WI38 (cell line): ENCODE data around the gene MCC.

Source experiments
- H3K4me3 ChIP-seq: 2 replicates; pipeline ENCODE4 v1.5.1; 2011; ENCODE audit warnings: low read depth, mild to moderate bottlenecking, control low read depth, low read length
- TF ChIP-seq, protein P1 (sequence below): IDR thresholded peaks from 2 replicates; pipeline ENCODE4 v1.5.1; 2012; ENCODE audit warnings: low read depth, mild to moderate bottlenecking, control low read depth, low read length

Gene MCC

DNA sequence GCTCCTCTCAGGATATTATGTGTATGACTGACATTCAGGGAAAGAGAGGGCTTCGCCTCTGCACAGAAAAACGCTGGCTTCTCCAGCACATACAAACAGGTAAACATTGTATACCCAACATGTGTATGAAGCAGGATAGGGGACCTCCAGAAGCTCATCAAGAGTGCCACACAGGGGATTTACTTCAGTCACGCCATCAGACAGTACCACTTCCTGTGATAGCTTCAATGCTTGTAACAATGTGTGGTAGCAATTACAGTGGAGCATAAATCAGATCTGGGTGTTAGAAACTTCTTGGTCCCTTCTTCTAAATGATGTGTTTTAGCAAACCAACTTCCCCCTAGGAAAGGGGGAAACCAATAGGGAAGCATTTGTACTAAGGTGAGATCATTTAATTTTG lies 214.3 kb downstream of the MCC start:
- TF ChIP-seq, protein P1, sequence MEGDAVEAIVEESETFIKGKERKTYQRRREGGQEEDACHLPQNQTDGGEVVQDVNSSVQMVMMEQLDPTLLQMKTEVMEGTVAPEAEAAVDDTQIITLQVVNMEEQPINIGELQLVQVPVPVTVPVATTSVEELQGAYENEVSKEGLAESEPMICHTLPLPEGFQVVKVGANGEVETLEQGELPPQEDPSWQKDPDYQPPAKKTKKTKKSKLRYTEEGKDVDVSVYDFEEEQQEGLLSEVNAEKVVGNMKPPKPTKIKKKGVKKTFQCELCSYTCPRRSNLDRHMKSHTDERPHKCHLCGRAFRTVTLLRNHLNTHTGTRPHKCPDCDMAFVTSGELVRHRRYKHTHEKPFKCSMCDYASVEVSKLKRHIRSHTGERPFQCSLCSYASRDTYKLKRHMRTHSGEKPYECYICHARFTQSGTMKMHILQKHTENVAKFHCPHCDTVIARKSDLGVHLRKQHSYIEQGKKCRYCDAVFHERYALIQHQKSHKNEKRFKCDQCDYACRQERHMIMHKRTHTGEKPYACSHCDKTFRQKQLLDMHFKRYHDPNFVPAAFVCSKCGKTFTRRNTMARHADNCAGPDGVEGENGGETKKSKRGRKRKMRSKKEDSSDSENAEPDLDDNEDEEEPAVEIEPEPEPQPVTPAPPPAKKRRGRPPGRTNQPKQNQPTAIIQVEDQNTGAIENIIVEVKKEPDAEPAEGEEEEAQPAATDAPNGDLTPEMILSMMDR, result no peak
- H3K4me3 ChIP-seq, result no peak overlapping the region

DNA sequence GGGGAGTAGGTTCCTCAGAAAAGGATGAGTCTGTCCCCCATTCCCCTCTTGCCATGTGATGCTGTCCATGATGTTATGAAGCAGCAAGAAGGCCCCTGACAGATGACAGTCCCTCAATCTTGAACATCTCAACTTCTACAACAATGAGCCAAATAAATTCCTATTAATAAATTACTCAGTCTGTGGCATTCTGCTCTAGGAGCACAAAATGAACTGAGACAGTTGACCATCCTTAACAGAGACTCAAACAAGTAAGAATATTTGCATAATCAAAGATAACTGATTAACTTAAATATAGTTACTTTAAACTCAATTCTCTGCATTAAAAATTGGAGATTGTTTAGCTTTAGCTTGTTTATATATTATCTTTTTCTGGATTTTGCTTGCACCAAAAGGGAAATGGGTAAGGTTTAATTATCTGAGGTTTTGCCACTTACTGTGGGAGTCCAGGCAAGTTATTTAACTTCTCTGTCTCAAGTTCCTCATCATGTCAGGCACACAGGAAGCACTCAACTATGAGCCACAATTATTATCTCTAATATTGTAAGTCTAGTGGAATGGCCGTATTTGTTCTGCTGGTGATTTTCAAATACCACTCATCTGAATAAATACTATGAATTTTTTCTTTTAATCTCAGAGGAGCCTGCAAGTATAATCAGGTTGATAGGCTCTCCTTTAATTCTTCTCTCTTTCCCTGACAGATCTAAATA lies 216.4 kb downstream of the MCC start:
- TF ChIP-seq, protein P1, result no peak
- no peak overlapping the region for H3K4me3 ChIP-seq

DNA sequence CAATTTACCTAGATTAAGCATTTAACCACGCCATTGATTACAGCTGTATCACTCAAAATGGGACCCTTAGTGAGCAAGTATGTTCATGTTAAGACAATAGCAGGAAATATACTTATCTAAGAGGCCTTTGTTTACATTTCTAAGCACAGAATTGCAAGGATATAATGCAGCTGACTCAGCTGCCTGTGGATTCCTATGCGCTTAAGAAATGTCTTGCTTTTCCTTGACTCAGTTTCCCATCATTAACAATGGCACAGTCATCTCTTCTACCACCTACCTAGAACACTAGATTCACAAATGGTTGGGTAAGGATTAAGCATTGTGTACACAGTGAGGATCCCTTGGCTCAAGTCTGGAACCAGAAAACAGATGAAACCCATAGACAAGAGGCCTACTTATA lies 217.2 kb downstream of the MCC start:
- H3K4me3 ChIP-seq, result no peak overlapping the region
- TF ChIP-seq, protein P1, result no peak

DNA sequence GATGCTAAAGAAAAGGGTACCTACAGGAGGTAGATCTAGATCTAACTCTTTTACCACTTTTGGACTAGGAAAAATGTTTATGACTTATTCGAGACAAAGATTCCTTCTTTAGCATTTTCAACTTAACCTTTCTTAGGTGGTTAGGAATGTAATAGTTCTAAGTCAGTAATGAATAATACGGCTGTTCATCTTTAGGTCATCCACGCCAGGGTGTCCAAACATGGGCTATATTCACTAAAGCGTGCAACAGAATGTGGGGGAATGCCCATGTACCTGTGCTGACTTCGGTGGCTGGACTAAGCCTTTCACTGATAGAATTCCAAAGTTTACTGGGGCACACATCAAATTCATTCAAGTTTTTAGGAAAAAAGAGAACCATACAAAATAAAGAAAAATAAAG lies 218.2 kb downstream of the MCC start:
- TF ChIP-seq, protein P1, result no peak
- H3K4me3 ChIP-seq, result no peak overlapping the region

DNA sequence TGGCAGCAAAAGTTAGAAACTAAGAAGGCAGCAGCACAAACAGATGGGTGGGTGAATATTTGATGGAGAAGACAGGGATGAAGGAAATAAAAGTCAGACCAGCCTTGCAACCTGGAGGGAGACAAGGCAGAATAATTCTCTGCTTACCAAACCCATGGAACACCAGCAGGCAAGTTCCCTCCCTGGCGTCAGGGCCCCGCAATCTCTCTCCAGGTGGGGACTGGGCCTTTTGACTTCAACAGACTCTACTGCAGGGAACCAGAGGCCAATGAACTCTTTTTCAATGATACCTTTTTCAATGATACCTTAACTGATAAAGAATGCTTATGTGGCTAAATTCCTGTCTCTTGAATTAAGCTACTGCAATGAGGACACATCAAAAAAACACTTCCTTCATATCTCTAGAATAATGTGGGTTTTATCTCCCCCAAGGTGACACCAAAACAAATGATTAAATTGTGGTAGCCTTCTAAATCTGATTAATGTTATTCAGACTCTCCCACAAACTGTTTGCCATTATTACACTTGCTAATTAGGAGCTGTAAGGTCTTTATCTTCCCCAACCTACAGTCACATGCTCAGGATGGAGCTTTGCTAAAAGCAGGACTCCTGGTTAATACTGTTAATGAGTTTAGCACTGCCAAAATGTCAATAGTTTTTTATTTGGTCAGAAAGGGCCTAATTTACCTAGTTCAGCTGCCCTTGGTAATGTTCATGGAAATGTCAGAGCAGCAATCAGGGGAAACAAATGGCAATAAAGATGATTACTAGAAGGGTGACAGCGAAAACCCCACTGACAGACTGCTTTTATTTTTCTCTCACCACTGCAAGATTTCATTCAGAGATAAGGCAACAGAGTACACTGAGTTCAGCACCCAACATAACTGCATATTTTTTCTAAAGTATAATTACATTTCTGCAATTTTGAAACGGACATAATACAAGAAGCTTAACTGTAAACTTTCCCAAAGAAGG lies 218.9 kb downstream of the MCC start:
- TF ChIP-seq, protein P1, result no peak
- H3K4me3 ChIP-seq, result no peak overlapping the region

DNA sequence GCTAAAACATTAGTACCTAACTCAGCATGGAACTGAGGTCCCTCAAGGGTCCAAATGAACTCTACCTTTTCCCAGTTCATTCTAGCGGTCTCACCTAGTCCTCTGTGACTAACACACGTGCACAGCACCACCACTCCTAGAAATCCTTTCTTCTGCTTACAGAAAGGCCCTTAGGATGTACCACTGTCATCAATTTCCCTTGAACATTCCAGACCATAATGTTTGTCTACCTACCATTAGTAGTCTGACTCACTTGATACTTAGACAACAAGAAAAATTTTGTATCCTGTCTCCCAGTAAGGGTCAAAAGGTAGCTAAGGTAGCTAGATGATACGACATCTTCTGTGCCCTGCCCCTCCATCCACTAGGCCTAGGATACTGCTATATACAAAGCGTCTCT lies 220.0 kb downstream of the MCC start:
- TF ChIP-seq, protein P1, result no peak
- no peak overlapping the region for H3K4me3 ChIP-seq
